ENCODE data around the gene LRRC8A.
"Not testable (repeated sequence)": the region's sequence is repeated elsewhere in the genome, so short reads cannot be mapped to it uniquely, and the experiment has no call there.

Gene LRRC8A

GRCh38 chr9:128947527-128948301, 65.8 kb downstream of the LRRC8A start, which contains the start of the genes DOLK and NUP188 (continued):
- no peak for TF ChIP-seq ZNF214 (tag by site-specific recombination; IDR thresholded peaks at IDR 0.05; ENCODE audit: borderline replicate concordance)

GRCh38 chr9:128961403-128961802, 79.5 kb downstream of the LRRC8A start:
- CTCF ChIA-PET; H3K27ac ChIP-seq (ENCODE audit: extremely low read depth, low read depth, low read length); H3K4me3 ChIP-seq (ENCODE audit: low read depth, low read length); H3K9me3 ChIP-seq (ENCODE audit: control insufficient read depth, insufficient read depth, low read depth, low read length); H3K4me1 ChIP-seq (ENCODE audit: control insufficient read depth, insufficient read depth, low read length): not testable (repeated sequence)
- POLR2A ChIA-PET, result interaction anchor here (0.6 to 0.7 kb wide), 3 partner anchors 13 to 194 kb away, joined by 3 to 5 read pairs (median 3); no protein-coding TSS in a partner anchor
- peaks cover 60 to 62% of the 10 kb centered on the region in 2 experiments for H3K36me3 ChIP-seq (ENCODE audit: control insufficient read depth in 2 of 2, insufficient read depth in 1 of 2, low read length in 2 of 2)

All from HEK293 (cell line).